HepG2 (cell line): Measurements from ENCODE around the gene CCDC142.
"Not testable (repeated sequence)": the region's sequence is repeated elsewhere in the genome, so short reads cannot be mapped to it uniquely, and the experiment has no call there.

Experiments used
- KLF6 ChIP-seq: IDR thresholded peaks from 2 replicates; pipeline ENCODE4 v1.8.0; 2016; ENCODE audit warnings: missing biosample characterization, missing genetic modification reagents
- TEAD2 ChIP-seq: sonication (generic); formaldehyde crosslinking; IDR thresholded peaks from 2 replicates; pipeline ENCODE4 v1.9.0; 2021; ENCODE audit warnings: missing genetic modification reagents
- ZFP41 ChIP-seq: sonication (generic); formaldehyde crosslinking; IDR thresholded peaks from 2 replicates; pipeline ENCODE4 v1.4.0; 2020; ENCODE audit warnings: mild to moderate bottlenecking, missing genetic modification reagents, borderline replicate concordance
- TF ChIP-seq, protein P1 (sequence below): sonication (generic); formaldehyde crosslinking; IDR thresholded peaks from 2 replicates; pipeline ENCODE4 v1.5.0; 2020; ENCODE audit warnings: mild to moderate bottlenecking, missing genetic modification reagents, moderate library complexity

DNA sequence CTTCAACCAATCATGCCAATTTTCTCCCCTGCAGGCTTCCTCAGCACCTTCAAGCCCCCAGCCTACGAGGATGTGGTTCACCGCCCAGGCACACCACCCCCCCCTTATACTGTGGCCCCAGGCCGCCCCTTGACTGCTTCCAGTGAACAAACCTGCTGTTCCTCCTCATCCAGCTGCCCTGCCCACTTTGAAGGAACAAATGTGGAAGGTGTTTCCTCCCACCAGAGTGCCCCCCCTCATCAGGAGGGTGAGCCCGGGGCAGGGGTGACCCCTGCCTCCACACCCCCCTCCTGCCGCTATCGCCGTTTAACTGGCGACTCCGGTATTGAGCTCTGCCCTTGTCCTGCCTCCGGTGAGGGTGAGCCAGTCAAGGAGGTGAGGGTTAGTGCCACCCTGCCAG lies 22.6 kb downstream of the CCDC142 start:
- TF ChIP-seq ZFP41, TEAD2, KLF6: not testable (repeated sequence)
- TF ChIP-seq, protein P1, sequence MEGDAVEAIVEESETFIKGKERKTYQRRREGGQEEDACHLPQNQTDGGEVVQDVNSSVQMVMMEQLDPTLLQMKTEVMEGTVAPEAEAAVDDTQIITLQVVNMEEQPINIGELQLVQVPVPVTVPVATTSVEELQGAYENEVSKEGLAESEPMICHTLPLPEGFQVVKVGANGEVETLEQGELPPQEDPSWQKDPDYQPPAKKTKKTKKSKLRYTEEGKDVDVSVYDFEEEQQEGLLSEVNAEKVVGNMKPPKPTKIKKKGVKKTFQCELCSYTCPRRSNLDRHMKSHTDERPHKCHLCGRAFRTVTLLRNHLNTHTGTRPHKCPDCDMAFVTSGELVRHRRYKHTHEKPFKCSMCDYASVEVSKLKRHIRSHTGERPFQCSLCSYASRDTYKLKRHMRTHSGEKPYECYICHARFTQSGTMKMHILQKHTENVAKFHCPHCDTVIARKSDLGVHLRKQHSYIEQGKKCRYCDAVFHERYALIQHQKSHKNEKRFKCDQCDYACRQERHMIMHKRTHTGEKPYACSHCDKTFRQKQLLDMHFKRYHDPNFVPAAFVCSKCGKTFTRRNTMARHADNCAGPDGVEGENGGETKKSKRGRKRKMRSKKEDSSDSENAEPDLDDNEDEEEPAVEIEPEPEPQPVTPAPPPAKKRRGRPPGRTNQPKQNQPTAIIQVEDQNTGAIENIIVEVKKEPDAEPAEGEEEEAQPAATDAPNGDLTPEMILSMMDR (CRISPR knock-in tag): not testable (repeated sequence)
